GM18505 (cell line): Measurements from ENCODE around the gene SPATA46.

Source experiments
- ATAC-seq: cut with Tn5 transposase; IDR thresholded peaks from one replicate; pipeline ENCODE4 v1.9.1; 2021; ENCODE audit not compliant: unreplicated experiment
- POLR2A ChIP-seq: IDR thresholded peaks from 4 replicates; pipeline ENCODE4 v1.6.1; 2011; ENCODE audit warnings: borderline replicate concordance; ENCODE audit not compliant: insufficient read depth, insufficient read length; ENCODE audit errors: extremely low read depth

Gene SPATA46

GRCh38 chr1:162324396-162324795 lies 52.3 kb downstream of the SPATA46 start:
- no peak for ATAC-seq
- TF ChIP-seq POLR2A: no peak
